Activated T-helper 2 cell treated with anti-CD3 and anti-CD28 coated beads, Interferon-gamma antibody, Interleukin-2, Interleukin-4, amounts not matched to agents 10 μg/mL and 5 μg/mL and 100 μg/mL, durations not matched to agents 14 hours and 24 hours and 36 hours (primary cell): ENCODE data around the gene SRCIN1. TPM values are rescaled to one million over a fixed set of nuclear protein-coding genes. Genes with fewer than 3 reads are reported as not detected.
"Not testable (repeated sequence)": the region's sequence is repeated elsewhere in the genome, so short reads cannot be mapped to it uniquely, and the experiment has no call there.

ENCODE experiments used
- DNase-seq: peaks from one replicate; pipeline ENCODE4 v3.0.0; 2021; ENCODE audit warnings: low spot score
- H3K27ac Mint-ChIP-seq: one replicate; pipeline ENCODE4 v1.8.0; 2021; ENCODE audit warnings: mixed read lengths
- H3K27me3 Mint-ChIP-seq: one replicate; pipeline ENCODE4 v1.8.0; 2021; ENCODE audit warnings: low read depth, mixed read lengths
- H3K36me3 Mint-ChIP-seq: one replicate; pipeline ENCODE4 v1.8.0; 2021; ENCODE audit warnings: low read depth, mixed read lengths
- H3K4me1 Mint-ChIP-seq: one replicate; pipeline ENCODE4 v1.8.0; 2021; ENCODE audit warnings: low read depth, mixed read lengths
- H3K4me3 Mint-ChIP-seq: one replicate; pipeline ENCODE4 v1.8.0; 2021; ENCODE audit warnings: low read depth, mild to moderate bottlenecking, moderate library complexity, mixed read lengths
- H3K9me3 Mint-ChIP-seq: one replicate; pipeline ENCODE4 v1.8.0; 2021; ENCODE audit warnings: mixed read lengths
- intact Hi-C: fragments of 100-400 bp; cut with micrococcal nuclease; formaldehyde crosslinking; loops from one replicate; pipeline ENCODE4 v1.15.1; 2023
- total RNA-seq: library from RNA; stranded (reverse); gene quantifications from 2 replicates; pipeline ENCODE4 v1.2.3, GENCODE V29; 2022

SRCIN1 gene
- total RNA-seq, 1 donor from 2014 or later, result 0.16 TPM

GRCh38 chr17:38624782-38625355 is 19.1 kb upstream of the SRCIN1 start:
- H3K36me3 Mint-ChIP-seq, DNase-seq, H3K4me3 Mint-ChIP-seq, H3K4me1 Mint-ChIP-seq, intact Hi-C loops, H3K9me3 Mint-ChIP-seq, H3K27ac Mint-ChIP-seq: not testable (repeated sequence)
- peaks cover 25% of the 10 kb centered on the region for H3K27me3 Mint-ChIP-seq

DNA sequence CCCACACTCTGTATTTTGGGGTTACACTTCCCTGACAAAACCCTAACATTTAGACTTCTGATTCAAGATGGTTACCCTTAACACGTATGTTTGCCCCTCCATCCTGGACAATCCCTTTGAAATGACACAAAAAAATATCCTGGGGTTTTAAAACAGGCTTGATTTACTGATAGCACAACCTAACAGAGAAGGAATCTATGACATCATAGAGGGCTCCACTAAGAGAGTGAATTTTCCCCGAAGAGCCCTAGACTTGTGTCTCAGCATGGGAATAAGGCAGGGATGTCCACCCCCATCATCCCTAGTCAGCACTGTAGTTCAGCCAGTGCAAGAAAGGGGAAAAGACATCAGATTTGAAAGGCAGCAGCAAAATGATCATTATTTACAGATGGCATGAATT is 15.8 kb upstream of the SRCIN1 start:
- Mint-ChIP-seq H3K27me3 (peaks cover 20% of the 10 kb centered on the region), H3K4me1 (peaks cover 1% of the 10 kb centered on the region), H3K4me3 (no peak overlapping the region), H3K27ac (no peak overlapping the region), H3K36me3 (no peaks in the 10 kb centered on the region), H3K9me3 (no peaks in the 10 kb centered on the region)
- DNase-seq, result no peak
- intact Hi-C loops, result no loop called here

GRCh38 chr17:38620551-38621277 is 15.0 kb upstream of the SRCIN1 start:
- H3K4me3 Mint-ChIP-seq, result no peak overlapping the region
- no peaks in the 10 kb centered on the region for H3K36me3 Mint-ChIP-seq
- no peak for DNase-seq
- no peaks in the 10 kb centered on the region for H3K9me3 Mint-ChIP-seq
- intact Hi-C loops, result no loop called here
- no peak overlapping the region for H3K27ac Mint-ChIP-seq
- peaks cover 1% of the 10 kb centered on the region for H3K4me1 Mint-ChIP-seq
- peaks cover 23% of the 10 kb centered on the region for H3K27me3 Mint-ChIP-seq

- no peak for DNase-seq
- Mint-ChIP-seq H3K9me3 (no peaks in the 10 kb centered on the region), H3K36me3 (no peaks in the 10 kb centered on the region), H3K4me3 (no peak overlapping the region), H3K4me1 (peaks cover 1% of the 10 kb centered on the region), H3K27ac (no peak overlapping the region), H3K27me3 (peaks cover 19% of the 10 kb centered on the region)
- intact Hi-C loops, result no loop called here
These were observed 14.3 kb upstream of the SRCIN1 start for GRCh38 chr17:38619937-38620550.

DNA sequence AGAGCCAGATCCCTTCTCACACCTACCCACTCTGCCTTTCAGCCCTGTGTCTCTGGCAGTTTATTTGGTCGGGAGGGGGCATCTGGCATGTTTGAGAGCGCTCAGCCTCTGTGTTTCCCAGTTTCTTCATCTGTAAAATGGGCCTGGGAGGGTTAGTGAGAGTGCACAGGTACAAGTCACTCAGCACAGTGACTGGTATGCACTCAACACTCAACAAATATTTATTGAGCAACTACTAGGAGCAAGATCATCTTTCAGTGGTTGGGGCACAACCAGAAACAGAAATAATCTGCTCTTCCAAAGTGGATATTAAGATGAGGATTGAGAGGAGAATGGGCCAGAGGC is 13.7 kb upstream of the SRCIN1 start:
- H3K27me3 Mint-ChIP-seq, result peaks cover 18% of the 10 kb centered on the region
- no peaks in the 10 kb centered on the region for H3K36me3 Mint-ChIP-seq
- DNase-seq, result no peak
- intact Hi-C loops, result no loop called here
- H3K9me3 Mint-ChIP-seq, result no peaks in the 10 kb centered on the region
- H3K27ac Mint-ChIP-seq, result no peak overlapping the region
- H3K4me1 Mint-ChIP-seq, result no peaks in the 10 kb centered on the region
- H3K4me3 Mint-ChIP-seq, result no peak overlapping the region

- peaks cover 28% of the 10 kb centered on the region for H3K27me3 Mint-ChIP-seq
- H3K4me1 Mint-ChIP-seq, result no peaks in the 10 kb centered on the region
- H3K4me3 Mint-ChIP-seq, result no peak overlapping the region
- H3K27ac Mint-ChIP-seq, result no peak overlapping the region
- intact Hi-C loops, result no loop called here
- no peaks in the 10 kb centered on the region for H3K36me3 Mint-ChIP-seq
- DNase-seq, result no peak
- no peaks in the 10 kb centered on the region for H3K9me3 Mint-ChIP-seq
These were observed 12.4 kb upstream of the SRCIN1 start for GRCh38 chr17:38617967-38618760.

- Mint-ChIP-seq H3K9me3 (no peaks in the 10 kb centered on the region), H3K36me3 (no peaks in the 10 kb centered on the region), H3K4me1 (no peaks in the 10 kb centered on the region), H3K4me3 (no peak overlapping the region), H3K27me3 (peaks cover 30% of the 10 kb centered on the region), H3K27ac (no peak overlapping the region)
- intact Hi-C loops, result no loop called here
- no peak for DNase-seq
These were observed 11.5 kb upstream of the SRCIN1 start for GRCh38 chr17:38617074-38617860.

DNA sequence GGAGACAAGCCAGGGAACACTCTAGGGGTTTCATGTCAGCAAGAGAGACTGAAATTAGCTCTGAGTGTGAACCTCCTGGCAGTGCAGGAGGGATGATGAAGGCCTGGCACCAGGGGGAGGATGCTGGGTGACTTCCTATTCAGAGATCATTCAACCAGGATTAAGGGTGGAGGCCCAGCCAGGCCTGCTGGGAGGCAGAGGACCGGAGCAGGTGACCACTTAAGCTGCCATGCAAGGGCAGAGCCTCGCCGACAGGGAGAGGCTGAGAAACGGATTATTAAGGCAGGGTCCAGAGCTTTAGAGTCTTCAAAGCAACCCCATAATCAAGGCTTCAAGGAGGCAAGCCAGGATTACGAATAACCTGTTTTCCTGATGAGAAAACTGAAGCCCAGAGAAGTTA is 10.6 kb upstream of the SRCIN1 start:
- peaks cover 36% of the 10 kb centered on the region for H3K27me3 Mint-ChIP-seq
- no peaks in the 10 kb centered on the region for H3K4me1 Mint-ChIP-seq
- H3K9me3 Mint-ChIP-seq, result no peaks in the 10 kb centered on the region
- H3K36me3 Mint-ChIP-seq, result no peaks in the 10 kb centered on the region
- DNase-seq, result no peak
- H3K27ac Mint-ChIP-seq, result no peak overlapping the region
- intact Hi-C loops, result no loop called here
- no peak overlapping the region for H3K4me3 Mint-ChIP-seq

DNA sequence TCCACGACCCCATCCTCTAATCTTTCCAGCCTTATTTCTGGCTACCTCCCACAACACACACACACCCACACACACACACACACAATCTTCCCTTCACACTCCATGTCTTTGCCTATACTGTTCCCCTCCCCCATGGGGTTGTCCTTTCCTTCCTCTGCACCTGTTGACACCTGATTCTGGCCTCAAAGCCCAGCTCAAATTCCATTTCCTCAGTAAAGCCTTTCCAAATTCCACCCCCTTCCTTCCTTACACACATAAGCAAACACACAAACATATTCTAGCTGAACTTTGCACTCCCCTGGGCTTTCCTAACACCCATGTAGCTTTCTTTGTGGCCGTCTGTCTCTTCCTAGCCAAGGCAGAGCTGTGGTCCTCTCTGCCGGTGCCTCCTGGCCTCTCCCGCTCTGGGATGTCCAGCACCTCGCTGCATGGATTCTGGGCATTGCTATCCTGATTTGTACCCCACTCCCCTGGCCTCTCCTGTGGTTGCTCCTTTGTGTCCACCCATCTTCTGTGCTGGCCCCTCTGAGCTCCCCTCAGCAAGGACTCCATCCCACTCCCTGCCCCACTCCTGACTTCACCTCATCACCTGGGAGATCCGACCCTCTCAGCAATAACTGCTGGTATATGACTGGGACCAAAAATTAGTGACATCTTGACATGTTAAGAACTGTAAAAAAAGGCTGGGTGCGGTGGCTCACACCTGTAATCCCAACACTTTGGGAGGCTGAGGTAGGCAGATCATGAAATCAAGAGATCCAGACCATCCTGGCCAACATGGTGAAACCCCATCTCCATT is 8.4 kb upstream of the SRCIN1 start:
- no peak overlapping the region for H3K4me3 Mint-ChIP-seq
- no peaks in the 10 kb centered on the region for H3K4me1 Mint-ChIP-seq
- H3K27me3 Mint-ChIP-seq, result peaks cover 35% of the 10 kb centered on the region
- no peaks in the 10 kb centered on the region for H3K9me3 Mint-ChIP-seq
- H3K27ac Mint-ChIP-seq, result no peak overlapping the region
- intact Hi-C loops, result no loop called here
- DNase-seq, result no peak
- no peaks in the 10 kb centered on the region for H3K36me3 Mint-ChIP-seq

DNA sequence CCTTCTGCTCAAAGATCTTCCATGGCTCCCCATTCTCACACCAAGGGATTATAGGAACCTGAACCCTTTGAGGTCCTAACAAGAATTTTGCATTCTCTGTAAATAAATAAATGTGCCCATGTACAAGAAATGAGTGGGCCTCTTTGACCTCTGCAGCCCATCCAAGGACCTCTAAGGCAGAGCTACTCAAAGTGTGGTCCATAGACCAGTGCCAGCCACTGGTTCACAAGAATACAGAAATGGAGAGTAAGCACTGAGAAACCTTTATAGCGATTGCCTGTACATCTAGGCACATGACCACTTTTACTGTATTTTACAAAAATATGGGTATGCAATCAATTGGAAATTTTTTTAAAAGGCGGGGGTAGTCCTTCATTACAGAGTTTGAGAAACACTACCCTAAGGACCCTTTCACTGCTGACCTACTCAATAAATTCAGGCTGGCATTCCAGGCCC is 7.8 kb upstream of the SRCIN1 start:
- no peaks in the 10 kb centered on the region for H3K9me3 Mint-ChIP-seq
- intact Hi-C loops, result no loop called here
- H3K36me3 Mint-ChIP-seq, result no peaks in the 10 kb centered on the region
- H3K27ac Mint-ChIP-seq, result no peak overlapping the region
- no peak overlapping the region for H3K4me3 Mint-ChIP-seq
- no peak for DNase-seq
- peaks cover 41% of the 10 kb centered on the region for H3K27me3 Mint-ChIP-seq
- H3K4me1 Mint-ChIP-seq, result no peaks in the 10 kb centered on the region

DNA sequence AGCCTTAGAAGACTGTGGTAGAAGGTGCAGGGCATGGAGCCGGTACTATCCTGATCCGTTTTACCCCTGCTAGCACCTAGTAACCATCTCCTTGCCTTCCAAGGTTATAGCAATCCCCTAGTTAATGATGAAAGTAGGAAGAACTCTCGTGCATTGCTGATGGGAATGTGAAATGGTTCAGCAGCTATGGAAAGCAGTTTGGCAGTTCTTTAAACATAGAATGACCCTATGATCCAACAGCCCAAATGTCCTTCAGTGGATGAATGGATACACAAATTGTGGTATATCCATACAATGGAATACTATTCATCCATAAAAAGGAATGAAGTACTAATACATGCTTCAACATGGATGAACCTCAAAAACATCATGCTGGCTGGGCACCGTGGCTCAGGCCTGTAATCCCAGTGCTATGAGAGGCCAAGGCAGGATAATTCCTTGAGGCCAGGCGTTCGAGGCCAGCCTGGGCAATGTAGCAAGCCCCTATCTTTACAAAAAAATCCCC is 6.2 kb upstream of the SRCIN1 start:
- Mint-ChIP-seq H3K27me3 (peaks cover 57% of the 10 kb centered on the region), H3K4me1 (no peaks in the 10 kb centered on the region), H3K36me3 (no peaks in the 10 kb centered on the region), H3K27ac (no peak overlapping the region), H3K9me3 (no peaks in the 10 kb centered on the region), H3K4me3 (no peak overlapping the region)
- DNase-seq, result no peak
- intact Hi-C loops, result no loop called here
